Left forelimb (tissue), 1 donor: ENCODE data around the gene CD81.

Experiments used
- DNase-seq: peaks from one replicate; pipeline ENCODE4 v3.0.0-alpha.2; 2018; ENCODE audit warnings: low spot score

CD81 gene

DNA sequence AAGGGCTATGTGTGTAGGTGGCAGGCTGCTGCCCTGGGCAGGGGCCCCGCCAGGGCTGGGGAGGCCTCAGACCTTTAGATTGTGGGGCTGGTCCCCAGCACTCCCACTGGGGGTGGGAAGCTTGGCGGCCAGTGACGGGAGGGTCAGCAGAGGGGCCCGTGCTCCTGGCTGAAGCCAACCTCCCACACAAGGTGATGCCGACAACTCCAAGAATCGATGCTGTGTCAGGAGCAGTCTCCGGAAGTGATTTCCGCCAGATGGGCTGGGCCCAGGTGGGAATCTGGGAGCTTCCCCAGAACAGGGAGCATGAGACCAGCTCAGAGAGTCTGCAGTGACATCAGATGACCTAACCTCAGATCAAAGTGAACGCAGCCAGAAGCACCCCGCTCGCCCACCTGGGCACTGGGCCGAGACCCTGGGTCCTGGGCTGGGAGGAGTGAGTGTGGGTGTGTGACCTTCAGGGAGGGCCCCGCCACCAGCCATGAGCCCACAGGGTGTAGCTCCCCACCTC lies 59.5 kb downstream of the CD81 start:
- no peak for DNase-seq

DNA sequence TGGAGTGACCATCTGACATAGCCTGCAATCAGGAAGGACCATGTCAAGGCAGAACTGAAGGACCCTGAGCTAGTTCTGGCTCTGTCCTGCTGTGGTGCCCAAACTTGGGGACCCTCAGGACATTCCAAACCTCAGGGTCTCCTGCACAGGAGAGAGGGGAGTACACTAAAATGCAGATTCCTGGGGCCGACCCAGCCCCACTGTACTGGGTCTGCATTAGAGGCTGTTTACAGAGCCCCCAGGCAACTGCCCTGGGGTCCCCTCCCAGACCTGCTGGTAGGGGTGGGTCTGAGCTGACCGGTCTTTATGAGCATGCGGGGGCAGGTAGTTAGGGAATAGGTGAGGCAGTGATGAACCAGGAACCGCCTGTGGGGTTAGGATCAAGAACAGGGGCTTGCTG lies 60.4 kb downstream of the CD81 start:
- no peak for DNase-seq

- no peak for DNase-seq
These were observed 62.7 kb downstream of the CD81 start for GRCh38 chr11:2439820-2440219.

- no peak for DNase-seq
These were observed 63.5 kb downstream of the CD81 start for GRCh38 chr11:2440646-2441045.

- no peak for DNase-seq
These were observed 64.1 kb downstream of the CD81 start for GRCh38 chr11:2441171-2441570.

DNA sequence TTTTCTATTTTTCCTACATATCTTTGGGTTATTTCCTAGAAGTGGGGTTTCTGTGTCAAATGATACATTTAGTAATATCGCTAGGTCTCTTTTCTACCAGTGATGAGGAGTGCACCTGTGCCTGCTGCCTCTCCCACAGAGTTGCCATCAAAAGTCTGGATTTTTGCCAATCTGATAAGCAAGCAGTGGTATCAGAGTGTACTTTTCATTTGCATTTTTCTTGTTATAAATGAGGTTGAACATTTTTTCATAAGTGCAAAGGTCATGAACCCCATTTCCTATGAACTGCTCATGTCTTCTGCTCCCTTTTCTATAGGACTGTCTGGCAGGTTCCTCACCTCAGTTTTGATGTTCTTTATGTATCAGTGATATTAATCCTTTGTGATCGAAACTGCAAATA lies 65.5 kb downstream of the CD81 start:
- DNase-seq = no peak

- no peak for DNase-seq
These were observed 66.3 kb downstream of the CD81 start for GRCh38 chr11:2443406-2443805.

DNA sequence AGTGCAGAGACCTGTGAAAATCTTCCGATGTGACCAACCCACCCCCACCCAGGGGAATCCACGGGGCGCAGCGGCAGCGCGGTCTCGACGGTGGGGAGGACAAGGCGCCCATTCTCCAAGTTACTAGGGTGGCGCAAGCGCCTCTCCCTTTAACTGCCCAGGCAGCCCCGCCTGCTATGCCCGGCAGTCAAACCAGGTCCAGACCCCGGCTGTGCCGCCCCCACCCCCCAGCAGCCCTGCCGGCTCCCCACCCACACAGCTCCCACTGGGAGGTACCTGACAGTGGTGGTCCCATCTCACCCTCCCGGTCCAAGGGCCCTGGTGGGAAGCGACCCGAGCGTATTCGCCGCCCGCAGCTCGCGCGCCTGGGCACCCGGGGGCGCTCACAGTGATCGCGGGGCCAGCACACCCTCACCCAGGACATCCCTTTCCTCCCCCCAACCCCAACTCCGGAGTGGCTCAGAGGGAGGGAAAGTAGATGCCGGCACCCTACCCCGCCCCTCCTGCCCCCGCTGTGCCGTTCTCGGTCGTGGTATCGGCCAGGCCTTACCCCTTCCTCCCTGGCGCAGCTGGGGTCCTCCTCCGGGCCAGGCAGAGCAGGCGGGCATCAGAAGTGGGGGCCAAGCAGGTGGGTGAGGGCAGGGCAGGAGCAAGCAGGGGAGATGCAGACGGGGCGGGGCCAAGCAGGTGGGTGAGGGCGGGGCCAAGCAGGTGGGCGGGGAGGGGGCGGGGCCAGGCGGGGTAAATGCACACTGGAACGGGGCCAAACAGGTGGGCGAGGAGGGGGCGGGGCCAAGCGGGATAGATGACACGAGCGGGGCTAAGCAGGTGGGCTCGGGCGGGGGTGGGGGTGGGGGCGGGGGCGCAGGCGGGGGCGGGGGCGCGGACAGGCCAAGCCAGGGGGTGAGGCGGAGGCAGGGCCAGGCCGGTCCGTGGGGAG lies 67.0 kb downstream of the CD81 start, which contains the start of gene TRPM5:
TSS of gene TRPM5 (minus strand) at position 634 of the 940 bp plus-strand sequence. CDS start 21,478 bp downstream, outside the sequence.
- no peak for DNase-seq

GRCh38 chr11:2444821-2445745 lies 68.0 kb downstream of the CD81 start, which contains the start of gene KCNQ1:
Gene KCNQ1, plus strand, starts transcription at chr11:2445008. Its CDS starts 91 bp downstream, at chr11:2445099.
- no peak for DNase-seq

GRCh38 chr11:2445746-2446551 lies 68.8 kb downstream of the CD81 start:
- DNase-seq = no peak

DNA sequence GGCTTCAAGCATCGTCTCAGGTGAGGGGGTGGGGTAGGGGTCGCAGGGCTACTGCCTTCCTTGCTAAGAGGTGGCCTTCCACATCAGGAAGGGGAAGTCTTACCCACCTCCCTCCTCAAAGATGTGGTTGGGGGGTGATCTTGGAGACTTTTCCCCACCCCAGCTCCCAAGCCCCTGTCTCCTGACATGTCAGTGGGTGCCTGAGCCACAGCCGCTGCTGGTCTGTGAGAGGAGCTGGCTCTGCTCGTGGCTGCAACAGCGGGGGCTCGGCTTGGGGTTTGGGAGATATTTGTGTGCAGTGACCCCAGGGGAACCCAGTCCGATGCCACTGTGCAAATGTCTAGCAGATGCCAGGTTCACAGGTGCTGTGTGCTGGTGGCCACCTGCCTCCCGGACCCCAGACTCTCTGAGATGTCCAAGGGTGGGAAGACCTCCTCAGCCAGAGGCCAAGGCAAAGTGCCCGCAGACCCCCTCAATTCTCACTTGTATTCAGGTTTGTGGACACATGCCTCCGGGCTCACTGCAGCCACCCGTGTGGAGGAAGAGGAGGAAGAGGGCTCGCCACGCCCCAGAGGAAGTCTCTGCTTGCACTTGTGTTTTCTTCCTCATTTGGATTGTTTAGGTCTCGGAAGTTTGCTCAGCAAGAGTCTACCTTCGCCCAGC lies 69.6 kb downstream of the CD81 start:
- no peak for DNase-seq
